ENCODE data around the gene CSPG4. TPM values are rescaled to one million over a fixed set of nuclear protein-coding genes. Genes with fewer than 3 reads are reported as not detected.
"Not testable (repeated sequence)": the region's sequence is repeated elsewhere in the genome, so short reads cannot be mapped to it uniquely, and the experiment has no call there.

Gene CSPG4
- total and polyA plus RNA-seq, 2 of the 13 experiments (the other 11 are each of a cell fraction or from before 2014, with no cell fraction given) = 0.01 to 0.04 TPM

DNA sequence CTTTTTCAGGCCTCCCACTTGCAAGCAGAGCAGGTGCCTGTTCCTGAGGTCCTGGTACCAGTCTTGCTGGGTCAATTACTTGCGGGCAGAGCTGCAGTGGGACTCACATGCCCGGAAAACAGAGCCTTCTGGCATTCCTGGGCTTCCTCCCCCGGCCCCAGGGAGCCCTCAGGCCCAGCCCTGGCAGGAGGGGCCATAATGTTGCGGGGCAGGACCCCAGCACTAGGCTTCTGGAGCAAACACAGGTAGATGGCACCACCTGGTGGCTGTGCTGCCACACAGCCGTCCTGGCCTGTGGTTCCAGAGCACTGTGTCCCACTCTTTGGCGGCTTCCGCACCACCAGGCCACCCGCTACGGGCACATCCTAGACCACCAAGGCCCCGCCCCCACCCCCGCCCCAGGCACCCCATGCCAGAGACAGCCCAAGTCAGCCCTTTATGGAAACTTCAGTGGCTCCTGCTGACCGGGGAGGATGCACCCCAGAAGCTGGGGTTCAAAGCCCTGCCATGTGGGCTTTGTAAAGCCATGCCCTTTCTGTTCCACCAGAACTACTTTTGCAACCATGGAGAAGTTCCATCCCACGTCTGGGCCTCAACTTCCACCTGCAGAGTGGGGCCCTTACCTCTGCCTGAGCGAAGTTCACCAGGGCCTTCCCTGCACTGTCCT, 28.9 kb downstream of the CSPG4 start:
- not testable (repeated sequence) for BruUV-seq (replicated peaks); FAIRE-seq; H3K9me3 ChIP-seq (ENCODE audit: low read length); H3K79me2 ChIP-seq (ENCODE audit: insufficient read depth, low read length); H4K20me1 ChIP-seq (ENCODE audit: insufficient read depth, low read length); H3K9ac ChIP-seq (ENCODE audit: insufficient read depth, low read depth, low read length); H3K36me3 ChIP-seq (replicated peaks in 1 of 2; ENCODE audit: control insufficient read depth in 1 of 2, insufficient read depth in 2 of 2, low read length in 2 of 2); H2AFZ ChIP-seq (ENCODE audit: low read length); H3K27ac ChIP-seq (ENCODE audit: extremely low read length, insufficient read depth, low read length)
- ChIA-PET POLR2A (interaction anchor here (0.6 to 1.5 kb wide), 3 partner anchors 36 to 45 kb away, joined by 3 to 5 read pairs (median 3); partner anchors contain the start of genes IMP3 and SNX33), CTCF (ENCODE audit: low intra/inter-chr PET ratio, low total read pairs) (interaction anchor here (1.5 to 1.6 kb wide), 3 partner anchors 43 to 175 kb away, joined by 5 to 11 read pairs (median 6); partner anchors contain the start of gene IMP3)
- Histone ChIP-seq H3K27me3 (ENCODE audit: control insufficient read depth in 1 of 2, insufficient read depth in 2 of 2, low read length in 2 of 2) (peaks cover 7 to 30% of the 10 kb centered on the region in 2 experiments), H3K4me3 (replicated peaks in 1 of 3; ENCODE audit: insufficient read depth in 1 of 3, low read depth in 2 of 3, low read length in 3 of 3) (peak overlapping the region in 1 of 3 experiments; percentile 33; a peak in 1 of 6 replicates), H3K4me2 (ENCODE audit: low read depth, low read length) (peak overlapping the region; percentile 67), H3K4me1 (ENCODE audit: insufficient read depth, low read length) (peaks cover 41% of the 10 kb centered on the region)
- DNase-seq (ENCODE audit: low spot score) (peak; percentile 56), ATAC-seq (peak; percentile 84)
- in situ Hi-C loops (cut with HindIII; ENCODE audit: extremely low pct_ligation_motif_present, low pct_unique_long_range_greater_than_20kb) = loop anchor here (5.0 to 10.0 kb wide), 2 partner anchors 36 to 121 kb away; partner anchors contain the start of gene SNX33
- intact Hi-C loops (cut with micrococcal nuclease; ENCODE audit: unreplicated experiment) = loop anchor here (1.0 to 10.0 kb wide), 4 partner anchors 35 to 319 kb away; partner anchors contain the start of gene MAN2C1
- WGBS (ENCODE audit: low lambda C conversion rate) = 0% methylated on average over 1 of the region's 14 CpGs
- TF ChIP-seq, protein P1, sequence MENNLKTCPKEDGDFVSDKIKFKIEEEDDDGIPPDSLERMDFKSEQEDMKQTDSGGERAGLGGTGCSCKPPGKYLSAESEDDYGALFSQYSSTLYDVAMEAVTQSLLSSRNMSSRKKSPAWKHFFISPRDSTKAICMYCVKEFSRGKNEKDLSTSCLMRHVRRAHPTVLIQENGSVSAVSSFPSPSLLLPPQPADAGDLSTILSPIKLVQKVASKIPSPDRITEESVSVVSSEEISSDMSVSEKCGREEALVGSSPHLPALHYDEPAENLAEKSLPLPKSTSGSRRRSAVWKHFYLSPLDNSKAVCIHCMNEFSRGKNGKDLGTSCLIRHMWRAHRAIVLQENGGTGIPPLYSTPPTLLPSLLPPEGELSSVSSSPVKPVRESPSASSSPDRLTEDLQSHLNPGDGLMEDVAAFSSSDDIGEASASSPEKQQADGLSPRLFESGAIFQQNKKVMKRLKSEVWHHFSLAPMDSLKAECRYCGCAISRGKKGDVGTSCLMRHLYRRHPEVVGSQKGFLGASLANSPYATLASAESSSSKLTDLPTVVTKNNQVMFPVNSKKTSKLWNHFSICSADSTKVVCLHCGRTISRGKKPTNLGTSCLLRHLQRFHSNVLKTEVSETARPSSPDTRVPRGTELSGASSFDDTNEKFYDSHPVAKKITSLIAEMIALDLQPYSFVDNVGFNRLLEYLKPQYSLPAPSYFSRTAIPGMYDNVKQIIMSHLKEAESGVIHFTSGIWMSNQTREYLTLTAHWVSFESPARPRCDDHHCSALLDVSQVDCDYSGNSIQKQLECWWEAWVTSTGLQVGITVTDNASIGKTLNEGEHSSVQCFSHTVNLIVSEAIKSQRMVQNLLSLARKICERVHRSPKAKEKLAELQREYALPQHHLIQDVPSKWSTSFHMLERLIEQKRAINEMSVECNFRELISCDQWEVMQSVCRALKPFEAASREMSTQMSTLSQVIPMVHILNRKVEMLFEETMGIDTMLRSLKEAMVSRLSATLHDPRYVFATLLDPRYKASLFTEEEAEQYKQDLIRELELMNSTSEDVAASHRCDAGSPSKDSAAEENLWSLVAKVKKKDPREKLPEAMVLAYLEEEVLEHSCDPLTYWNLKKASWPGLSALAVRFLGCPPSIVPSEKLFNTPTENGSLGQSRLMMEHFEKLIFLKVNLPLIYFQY (CRISPR knock-in tag; IDR thresholded peaks at IDR 0.05; ENCODE audit: borderline replicate concordance) = 0 out of 2 replicates have a peak, but pooled peaks have one; percentile 26
- TF ChIP-seq, protein P2, sequence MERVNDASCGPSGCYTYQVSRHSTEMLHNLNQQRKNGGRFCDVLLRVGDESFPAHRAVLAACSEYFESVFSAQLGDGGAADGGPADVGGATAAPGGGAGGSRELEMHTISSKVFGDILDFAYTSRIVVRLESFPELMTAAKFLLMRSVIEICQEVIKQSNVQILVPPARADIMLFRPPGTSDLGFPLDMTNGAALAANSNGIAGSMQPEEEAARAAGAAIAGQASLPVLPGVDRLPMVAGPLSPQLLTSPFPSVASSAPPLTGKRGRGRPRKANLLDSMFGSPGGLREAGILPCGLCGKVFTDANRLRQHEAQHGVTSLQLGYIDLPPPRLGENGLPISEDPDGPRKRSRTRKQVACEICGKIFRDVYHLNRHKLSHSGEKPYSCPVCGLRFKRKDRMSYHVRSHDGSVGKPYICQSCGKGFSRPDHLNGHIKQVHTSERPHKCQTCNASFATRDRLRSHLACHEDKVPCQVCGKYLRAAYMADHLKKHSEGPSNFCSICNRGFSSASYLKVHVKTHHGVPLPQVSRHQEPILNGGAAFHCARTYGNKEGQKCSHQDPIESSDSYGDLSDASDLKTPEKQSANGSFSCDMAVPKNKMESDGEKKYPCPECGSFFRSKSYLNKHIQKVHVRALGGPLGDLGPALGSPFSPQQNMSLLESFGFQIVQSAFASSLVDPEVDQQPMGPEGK (CRISPR knock-in tag; IDR thresholded peaks at IDR 0.05) = peak; percentile 73
- TF ChIP-seq FOXC1 (CRISPR knock-in tag; IDR thresholded peaks at IDR 0.05; ENCODE audit: borderline replicate concordance) = 0 out of 2 replicates have a peak, but pooled peaks have one; percentile 45
- 0 out of 2 replicates have a peak, but pooled peaks have one; percentile 9 for TF ChIP-seq ELF1 (CRISPR knock-in tag; IDR thresholded peaks at IDR 0.05)
- TF ChIP-seq KLF16 (CRISPR knock-in tag; IDR thresholded peaks at IDR 0.05) = 0 out of 4 replicates have a peak, but pooled peaks of 1 of the 2 experiments have one; percentile 38
- TF ChIP-seq, protein P3, sequence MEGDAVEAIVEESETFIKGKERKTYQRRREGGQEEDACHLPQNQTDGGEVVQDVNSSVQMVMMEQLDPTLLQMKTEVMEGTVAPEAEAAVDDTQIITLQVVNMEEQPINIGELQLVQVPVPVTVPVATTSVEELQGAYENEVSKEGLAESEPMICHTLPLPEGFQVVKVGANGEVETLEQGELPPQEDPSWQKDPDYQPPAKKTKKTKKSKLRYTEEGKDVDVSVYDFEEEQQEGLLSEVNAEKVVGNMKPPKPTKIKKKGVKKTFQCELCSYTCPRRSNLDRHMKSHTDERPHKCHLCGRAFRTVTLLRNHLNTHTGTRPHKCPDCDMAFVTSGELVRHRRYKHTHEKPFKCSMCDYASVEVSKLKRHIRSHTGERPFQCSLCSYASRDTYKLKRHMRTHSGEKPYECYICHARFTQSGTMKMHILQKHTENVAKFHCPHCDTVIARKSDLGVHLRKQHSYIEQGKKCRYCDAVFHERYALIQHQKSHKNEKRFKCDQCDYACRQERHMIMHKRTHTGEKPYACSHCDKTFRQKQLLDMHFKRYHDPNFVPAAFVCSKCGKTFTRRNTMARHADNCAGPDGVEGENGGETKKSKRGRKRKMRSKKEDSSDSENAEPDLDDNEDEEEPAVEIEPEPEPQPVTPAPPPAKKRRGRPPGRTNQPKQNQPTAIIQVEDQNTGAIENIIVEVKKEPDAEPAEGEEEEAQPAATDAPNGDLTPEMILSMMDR (CRISPR knock-in tag; IDR thresholded peaks at IDR 0.05) = peak; percentile 95
- peak; percentile 37; the same call in 1 of the 2 replicates for TF ChIP-seq KDM2A (CRISPR knock-in tag; IDR thresholded peaks at IDR 0.05; ENCODE audit: borderline replicate concordance, low read depth)
- TF ChIP-seq, protein P4, sequence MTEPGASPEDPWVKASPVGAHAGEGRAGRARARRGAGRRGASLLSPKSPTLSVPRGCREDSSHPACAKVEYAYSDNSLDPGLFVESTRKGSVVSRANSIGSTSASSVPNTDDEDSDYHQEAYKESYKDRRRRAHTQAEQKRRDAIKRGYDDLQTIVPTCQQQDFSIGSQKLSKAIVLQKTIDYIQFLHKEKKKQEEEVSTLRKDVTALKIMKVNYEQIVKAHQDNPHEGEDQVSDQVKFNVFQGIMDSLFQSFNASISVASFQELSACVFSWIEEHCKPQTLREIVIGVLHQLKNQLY (CRISPR knock-in tag; IDR thresholded peaks at IDR 0.05) = 0 out of 2 replicates have a peak, but pooled peaks have one; percentile 20
- 0 out of 2 replicates have a peak, but pooled peaks have one; percentile 44 for TF ChIP-seq PCBP1 (IDR thresholded peaks at IDR 0.05; ENCODE audit: borderline replicate concordance, low read depth, low read length)
- 0 out of 2 replicates have a peak, but pooled peaks have one; percentile 14 for TF ChIP-seq GATAD2A (CRISPR knock-in tag; IDR thresholded peaks at IDR 0.05)
- TF ChIP-seq FOSL2 (CRISPR knock-in tag; IDR thresholded peaks at IDR 0.05) = 0 out of 2 replicates have a peak, but pooled peaks have one; percentile 39
- TF ChIP-seq, protein P5, sequence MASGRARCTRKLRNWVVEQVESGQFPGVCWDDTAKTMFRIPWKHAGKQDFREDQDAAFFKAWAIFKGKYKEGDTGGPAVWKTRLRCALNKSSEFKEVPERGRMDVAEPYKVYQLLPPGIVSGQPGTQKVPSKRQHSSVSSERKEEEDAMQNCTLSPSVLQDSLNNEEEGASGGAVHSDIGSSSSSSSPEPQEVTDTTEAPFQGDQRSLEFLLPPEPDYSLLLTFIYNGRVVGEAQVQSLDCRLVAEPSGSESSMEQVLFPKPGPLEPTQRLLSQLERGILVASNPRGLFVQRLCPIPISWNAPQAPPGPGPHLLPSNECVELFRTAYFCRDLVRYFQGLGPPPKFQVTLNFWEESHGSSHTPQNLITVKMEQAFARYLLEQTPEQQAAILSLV (CRISPR knock-in tag; IDR thresholded peaks at IDR 0.05; ENCODE audit: borderline replicate concordance) = 0 out of 2 replicates have a peak, but pooled peaks have one; percentile 39

All from HepG2 (cell line).